Karpas-422 (cell line): ENCODE measurements around the gene ANKMY2. TPM values are rescaled to one million over a fixed set of nuclear protein-coding genes. Genes with fewer than 3 reads are reported as not detected.

Experiments used
- DNase-seq: peaks from one replicate; pipeline ENCODE4 v3.0.0-alpha.2; 2015
- H2AFZ ChIP-seq: fragments of 200-600 bp; sonication (generic); 2 replicates; pipeline ENCODE4 v1.6.1; 2014; ENCODE audit warnings: antibody characterized with exemption, low read length, mixed read lengths
- H3K27ac ChIP-seq: fragments of 200-600 bp; sonication (generic); 2 replicates; pipeline ENCODE4 v1.5.1; 2014; ENCODE audit warnings: mild to moderate bottlenecking, low read length, moderate library complexity
- H3K27me3 ChIP-seq: fragments of 200-600 bp; sonication (generic); 2 replicates; pipeline ENCODE4 v1.6.1; 2014; ENCODE audit warnings: low read length, mixed read lengths
- H3K36me3 ChIP-seq: fragments of 200-600 bp; sonication (generic); 2 replicates; pipeline ENCODE4 v1.6.1; 2014; ENCODE audit warnings: low read length, mixed read lengths; ENCODE audit not compliant: insufficient read depth
- H3K4me1 ChIP-seq: fragments of 200-600 bp; sonication (generic); 2 replicates; pipeline ENCODE4 v1.6.1; 2014; ENCODE audit warnings: mild to moderate bottlenecking, low read length, mixed read lengths
- H3K4me2 ChIP-seq: fragments of 200-600 bp; sonication (generic); 2 replicates; pipeline ENCODE4 v1.6.1; 2014; ENCODE audit warnings: low read length, low read depth, mild to moderate bottlenecking; ENCODE audit not compliant: poor library complexity, severe bottlenecking
- H3K4me3 ChIP-seq: fragments of 200-600 bp; sonication (generic); 2 replicates; pipeline ENCODE4 v1.5.1; 2014; ENCODE audit warnings: mild to moderate bottlenecking, antibody characterized with exemption, low read length, mixed read lengths
- H3K79me2 ChIP-seq: fragments of 200-600 bp; sonication (generic); 2 replicates; pipeline ENCODE4 v1.6.1; 2014; ENCODE audit warnings: mild to moderate bottlenecking, low read length, mixed read lengths
- H3K9ac ChIP-seq: fragments of 200-600 bp; sonication (generic); 2 replicates; pipeline ENCODE4 v1.6.0; 2014; ENCODE audit warnings: low read length
- H3K9me2 ChIP-seq: fragments of 200-600 bp; sonication (generic), shearing (Covaris generic); replicated peaks from 2 replicates; pipeline ENCODE4 v1.6.0; 2014; ENCODE audit warnings: mild to moderate bottlenecking, low read length, moderate library complexity; ENCODE audit not compliant: insufficient read depth
- H3K9me3 ChIP-seq: fragments of 300-700, 200-600 bp; sonication (generic); 2 replicates; pipeline ENCODE4 v1.6.1; 2014; ENCODE audit warnings: low read length, mixed read lengths
- H4K20me1 ChIP-seq: fragments of 200-600 bp; sonication (generic); 2 replicates; pipeline ENCODE4 v1.6.1; 2014; ENCODE audit warnings: mild to moderate bottlenecking, antibody characterized with exemption, low read length, low read depth; ENCODE audit not compliant: insufficient read depth
- total RNA-seq: library from RNA; depleted of rRNA; stranded (reverse); fragments of >200 nt; shearing (Covaris generic); gene quantifications from 2 replicates; pipeline ENCODE4 v1.2.3, GENCODE V29; 2014; ENCODE audit warnings: low replicate concordance

The ANKMY2 gene
- total RNA-seq, 1 experiment from 2014 or later, result 34.5 TPM

- H3K79me2 ChIP-seq, result peaks cover 55% of the 10 kb centered on the region
- H3K36me3 ChIP-seq, result 0 out of 2 replicates have a peak, but pooled peaks cover 11% of the 10 kb centered on the region
- no peak overlapping the region for H3K4me2 ChIP-seq
- H4K20me1 ChIP-seq, result no peaks in the 10 kb centered on the region
- no peaks in the 10 kb centered on the region for H3K9me3 ChIP-seq
- H3K4me1 ChIP-seq, result peaks cover 3% of the 10 kb centered on the region
- H2AFZ ChIP-seq, result no peak overlapping the region
- no peak for DNase-seq
- H3K27me3 ChIP-seq, result no peaks in the 10 kb centered on the region
- no peaks in the 10 kb centered on the region for H3K9me2 ChIP-seq
- H3K9ac ChIP-seq, result no peak overlapping the region
- H3K4me3 ChIP-seq, result no peak overlapping the region
- no peak overlapping the region for H3K27ac ChIP-seq
Measured at GRCh38 chr7:16630654-16631053, 14.9 kb downstream of the ANKMY2 start.

- H3K79me2 ChIP-seq, result peaks cover 33% of the 10 kb centered on the region
- no peak overlapping the region for H2AFZ ChIP-seq
- DNase-seq, result no peak
- H3K9me2 ChIP-seq, result no peaks in the 10 kb centered on the region
- H3K4me2 ChIP-seq, result no peak overlapping the region
- no peak overlapping the region for H3K27ac ChIP-seq
- peaks cover 14% of the 10 kb centered on the region; the same call in 1 of the 2 replicates for H3K36me3 ChIP-seq
- H4K20me1 ChIP-seq, result no peaks in the 10 kb centered on the region
- H3K27me3 ChIP-seq, result no peaks in the 10 kb centered on the region
- no peaks in the 10 kb centered on the region for H3K4me1 ChIP-seq
- no peaks in the 10 kb centered on the region for H3K9me3 ChIP-seq
- H3K9ac ChIP-seq, result no peak overlapping the region
- no peak overlapping the region for H3K4me3 ChIP-seq
Measured at GRCh38 chr7:16627236-16627635, 18.3 kb downstream of the ANKMY2 start.

GRCh38 chr7:16626388-16626787 lies 19.2 kb downstream of the ANKMY2 start:
- Histone ChIP-seq H3K27me3 (no peaks in the 10 kb centered on the region), H3K27ac (no peak overlapping the region), H3K4me1 (no peaks in the 10 kb centered on the region), H3K9ac (no peak overlapping the region), H3K4me3 (no peak overlapping the region), H3K79me2 (peaks cover 33% of the 10 kb centered on the region), H3K4me2 (no peak overlapping the region), H3K36me3 (peaks cover 14% of the 10 kb centered on the region; the same call in 1 of the 2 replicates), H3K9me3 (no peaks in the 10 kb centered on the region), H4K20me1 (no peaks in the 10 kb centered on the region), H2AFZ (no peak overlapping the region), H3K9me2 (no peaks in the 10 kb centered on the region)
- DNase-seq, result no peak

GRCh38 chr7:16619979-16620408 lies 25.6 kb downstream of the ANKMY2 start:
- Histone ChIP-seq H3K79me2 (peaks cover 5% of the 10 kb centered on the region), H3K4me2 (peak overlapping the region; percentile 69), H3K27ac (peak overlapping the region; percentile 87), H3K9ac (no peak overlapping the region), H3K4me1 (peaks cover 16% of the 10 kb centered on the region), H4K20me1 (no peaks in the 10 kb centered on the region), H3K9me2 (no peaks in the 10 kb centered on the region), H3K4me3 (peak overlapping the region; percentile 56; the same call in 1 of the 2 replicates), H3K27me3 (no peaks in the 10 kb centered on the region), H3K36me3 (peaks cover 23% of the 10 kb centered on the region; the same call in 1 of the 2 replicates), H2AFZ (peak overlapping the region; percentile 79), H3K9me3 (no peaks in the 10 kb centered on the region)
- DNase-seq, result peak; percentile 81

- Histone ChIP-seq H3K27me3 (no peaks in the 10 kb centered on the region), H3K9me3 (no peaks in the 10 kb centered on the region), H3K9ac (no peak overlapping the region), H3K4me2 (no peak overlapping the region), H3K9me2 (no peaks in the 10 kb centered on the region), H2AFZ (no peak overlapping the region), H3K36me3 (peaks cover 22% of the 10 kb centered on the region; the same call in 1 of the 2 replicates), H3K27ac (no peak overlapping the region), H3K4me3 (no peak overlapping the region), H3K4me1 (peaks cover 20% of the 10 kb centered on the region), H4K20me1 (no peaks in the 10 kb centered on the region), H3K79me2 (peaks cover 14% of the 10 kb centered on the region)
- DNase-seq, result no peak
Measured at GRCh38 chr7:16616542-16616941, 29.0 kb downstream of the ANKMY2 start.

- Histone ChIP-seq H3K27me3 (no peaks in the 10 kb centered on the region), H4K20me1 (no peaks in the 10 kb centered on the region), H2AFZ (no peak overlapping the region), H3K4me2 (no peak overlapping the region), H3K9ac (no peak overlapping the region), H3K9me2 (no peaks in the 10 kb centered on the region), H3K27ac (no peak overlapping the region), H3K79me2 (peaks cover 14% of the 10 kb centered on the region), H3K36me3 (peaks cover 22% of the 10 kb centered on the region; the same call in 1 of the 2 replicates), H3K9me3 (no peaks in the 10 kb centered on the region), H3K4me3 (no peak overlapping the region), H3K4me1 (peaks cover 23% of the 10 kb centered on the region)
- DNase-seq, result no peak
Measured at GRCh38 chr7:16616122-16616521, 29.4 kb downstream of the ANKMY2 start.

GRCh38 chr7:16615228-16615627 lies 30.3 kb downstream of the ANKMY2 start:
- no peak overlapping the region for H3K27ac ChIP-seq
- DNase-seq, result no peak
- H3K4me3 ChIP-seq, result no peak overlapping the region
- no peak overlapping the region for H2AFZ ChIP-seq
- no peaks in the 10 kb centered on the region for H3K9me3 ChIP-seq
- H3K36me3 ChIP-seq, result peaks cover 25% of the 10 kb centered on the region; the same call in 1 of the 2 replicates
- no peaks in the 10 kb centered on the region for H3K9me2 ChIP-seq
- H4K20me1 ChIP-seq, result no peaks in the 10 kb centered on the region
- no peaks in the 10 kb centered on the region for H3K27me3 ChIP-seq
- peaks cover 21% of the 10 kb centered on the region for H3K4me1 ChIP-seq
- H3K4me2 ChIP-seq, result no peak overlapping the region
- peaks cover 14% of the 10 kb centered on the region for H3K79me2 ChIP-seq
- H3K9ac ChIP-seq, result no peak overlapping the region

- no peaks in the 10 kb centered on the region for H3K9me3 ChIP-seq
- DNase-seq, result no peak
- H3K27ac ChIP-seq, result no peak overlapping the region
- no peak overlapping the region for H3K9ac ChIP-seq
- H3K36me3 ChIP-seq, result peaks cover 36% of the 10 kb centered on the region
- H3K27me3 ChIP-seq, result no peaks in the 10 kb centered on the region
- no peaks in the 10 kb centered on the region for H4K20me1 ChIP-seq
- no peak overlapping the region for H3K4me2 ChIP-seq
- peaks cover 14% of the 10 kb centered on the region; the same call in 1 of the 2 replicates for H3K4me1 ChIP-seq
- H2AFZ ChIP-seq, result no peak overlapping the region
- H3K4me3 ChIP-seq, result no peak overlapping the region
- no peaks in the 10 kb centered on the region for H3K9me2 ChIP-seq
- H3K79me2 ChIP-seq, result peaks cover 9% of the 10 kb centered on the region
Measured at GRCh38 chr7:16611711-16612110, 33.8 kb downstream of the ANKMY2 start.
